Kidney epithelial cell (primary cell): Measurements from ENCODE around the gene CATSPER3. TPM values are rescaled to one million over a fixed set of nuclear protein-coding genes. Genes with fewer than 3 reads are reported as not detected.

Experiments used
- DNase-seq: peaks from one replicate; pipeline ENCODE4 v3.0.0-alpha.2; 2010; ENCODE audit warnings: low read depth
- H3K27me3 ChIP-seq: 2 replicates; pipeline ENCODE4 v1.6.0; 2011; ENCODE audit warnings: low read length; ENCODE audit not compliant: control insufficient read depth, insufficient read depth
- H3K36me3 ChIP-seq: 2 replicates; pipeline ENCODE4 v1.5.1; 2011; ENCODE audit warnings: low read length; ENCODE audit not compliant: control insufficient read depth, insufficient read depth
- H3K4me3 ChIP-seq: 2 replicates; pipeline ENCODE4 v1.5.1; 2011; ENCODE audit warnings: low read depth, mild to moderate bottlenecking, control low read depth, low read length
- CTCF ChIP-seq: IDR thresholded peaks from 2 replicates; pipeline ENCODE4 v1.5.1; 2011; ENCODE audit warnings: mild to moderate bottlenecking, moderate library complexity, low read length, control low read depth, inconsistent platforms; ENCODE audit not compliant: insufficient read depth, poor library complexity, severe bottlenecking
- total RNA-seq: library from RNA; depleted of rRNA; stranded (reverse); fragments of >200 nt; gene quantifications from 2 replicates; pipeline ENCODE4 v1.2.3, GENCODE V29; 2015

Gene CATSPER3
- total RNA-seq, 1 donor from 2014 or later: 0.13 TPM

GRCh38 chr5:135030956-135031812 lies 63.5 kb downstream of the CATSPER3 start:
- DNase-seq: no peak
- Histone ChIP-seq H3K27me3 (peaks cover 87% of the 10 kb centered on the region), H3K4me3 (no peak overlapping the region), H3K36me3 (no peaks in the 10 kb centered on the region)
- no peak for TF ChIP-seq CTCF

GRCh38 chr5:135031813-135032694 lies 64.3 kb downstream of the CATSPER3 start:
- Histone ChIP-seq H3K4me3 (no peak overlapping the region), H3K36me3 (no peaks in the 10 kb centered on the region), H3K27me3 (peaks cover 87% of the 10 kb centered on the region)
- no peak for TF ChIP-seq CTCF
- no peak for DNase-seq

- H3K36me3 ChIP-seq: no peaks in the 10 kb centered on the region
- no peak overlapping the region for H3K4me3 ChIP-seq
- no peak for DNase-seq
- peaks cover 87% of the 10 kb centered on the region for H3K27me3 ChIP-seq
- TF ChIP-seq CTCF: no peak
Observed at GRCh38 chr5:135032695-135032998, 64.9 kb downstream of the CATSPER3 start.

GRCh38 chr5:135032999-135033861 lies 65.5 kb downstream of the CATSPER3 start:
- Histone ChIP-seq H3K36me3 (no peaks in the 10 kb centered on the region), H3K27me3 (peaks cover 87% of the 10 kb centered on the region), H3K4me3 (no peak overlapping the region)
- DNase-seq: no peak
- no peak for TF ChIP-seq CTCF

GRCh38 chr5:135033901-135034235 lies 66.2 kb downstream of the CATSPER3 start, which contains the start of gene PITX1:
Gene PITX1 (minus strand): TSS chr5:135034228. CDS start chr5:135033881, 347 bp downstream.
- DNase-seq: no peak
- TF ChIP-seq CTCF: no peak
- Histone ChIP-seq H3K4me3 (no peak within 1 kb of the TSS), H3K27me3 (peaks cover 87% of the 10 kb centered on the region), H3K36me3 (no peaks in the 10 kb centered on the region)
